K562 (cell line): ENCODE measurements around the gene ANAPC16. TPM values are rescaled to one million over a fixed set of nuclear protein-coding genes. Genes with fewer than 3 reads are reported as not detected.

ENCODE experiments used
- ARNT ChIP-seq, 2 experiments: fragments of 450-650 bp; IDR thresholded peaks; 2 replicates each; pipeline ENCODE4 v1.6.1; 2016; ENCODE audit warnings: mild to moderate bottlenecking in 1 of 2
- C11orf30 ChIP-seq: fragments of 450-650 bp; IDR thresholded peaks from 2 replicates; pipeline ENCODE4 v1.6.1; 2016; ENCODE audit warnings: low read depth, mild to moderate bottlenecking
- CBX3 ChIP-seq, 2 experiments: IDR thresholded peaks; 1 replicate in 1 of 2; 2 replicates in 1 of 2; pipeline ENCODE4 v1.6.1; 2012; ENCODE audit warnings: inconsistent platforms in 2 of 2, low read length in 2 of 2, borderline replicate concordance in 1 of 2, control low read depth in 1 of 2
- HDGF ChIP-seq: fragments of 450-650 bp; IDR thresholded peaks from 2 replicates; pipeline ENCODE4 v1.6.1; 2016
- HMG20A ChIP-seq: fragments of 450-650 bp; formaldehyde crosslinking; conservative IDR thresholded peaks from 2 replicates; pipeline ENCODE4 v1.4.0; 2020; ENCODE audit warnings: mild to moderate bottlenecking, mixed read lengths
- ILK ChIP-seq: fragments of 450-650 bp; IDR thresholded peaks from 2 replicates; pipeline ENCODE4 v1.6.1; 2016; ENCODE audit warnings: missing genetic modification characterization, low read depth, mild to moderate bottlenecking, missing compliant biosample characterization, moderate library complexity, borderline replicate concordance
- LARP7 ChIP-seq: fragments of 450-650 bp; IDR thresholded peaks from 2 replicates; pipeline ENCODE4 v1.6.1; 2016
- NFYB ChIP-seq: IDR thresholded peaks from 2 replicates; pipeline ENCODE4 v1.6.1; 2011; ENCODE audit warnings: mild to moderate bottlenecking, moderate library complexity; ENCODE audit not compliant: insufficient read length; ENCODE audit errors: extremely low read depth
- PHF20 ChIP-seq: fragments of 450-650 bp; IDR thresholded peaks from 2 replicates; pipeline ENCODE4 v1.6.1; 2018; ENCODE audit not compliant: partially characterized antibody
- RFX7 ChIP-seq: fragments of 250-450 bp; sonication (Bioruptor Pico); IDR thresholded peaks from 2 replicates; pipeline ENCODE4 v1.5.1; 2021; ENCODE audit warnings: mild to moderate bottlenecking
- SUPT5H ChIP-seq: fragments of 450-650 bp; IDR thresholded peaks from 2 replicates; pipeline ENCODE4 v1.6.1; 2016
- TAF1 ChIP-seq: IDR thresholded peaks from 2 replicates; pipeline ENCODE4 v1.6.1; 2011; ENCODE audit warnings: mild to moderate bottlenecking, low read length, moderate library complexity; ENCODE audit not compliant: insufficient read depth, control insufficient read depth, severe bottlenecking; ENCODE audit errors: extremely low read depth
- ZBTB40 ChIP-seq, 2 experiments: fragments of 450-650 bp in 1 of 2; sonication (generic) in 1 of 2; formaldehyde crosslinking in 1 of 2; IDR thresholded peaks; 2 replicates each; pipeline versions ENCODE4 v1.7.1 to v1.9.0; 2016 to 2022; ENCODE audit warnings: inconsistent platforms in 1 of 2, mild to moderate bottlenecking in 1 of 2, missing genetic modification reagents in 1 of 2
- ZKSCAN8 ChIP-seq: fragments of 200-800 bp; sonication (Bioruptor generic); IDR thresholded peaks from 2 replicates; pipeline ENCODE4 v1.6.1; 2016; ENCODE audit warnings: missing genetic modification characterization, missing compliant biosample characterization
- ZNF239 ChIP-seq: fragments of 250-450 bp; sonication (Bioruptor Pico); IDR thresholded peaks from 2 replicates; pipeline ENCODE4 v1.4.0; 2020; ENCODE audit warnings: mild to moderate bottlenecking
- ZNF282 ChIP-seq: sonication (generic); formaldehyde crosslinking; IDR thresholded peaks from 2 replicates; pipeline ENCODE4 v1.8.1; 2023; ENCODE audit warnings: missing genetic modification reagents
- ZNF41 ChIP-seq: fragments of 250-450 bp; sonication (Bioruptor Pico); conservative IDR thresholded peaks from 2 replicates; pipeline ENCODE4 v1.4.0; 2020; ENCODE audit warnings: mild to moderate bottlenecking
- polyA plus RNA-seq, 8 experiments: library from polyadenylated mRNA; depleted of rRNA in 4 of 8; stranded (reverse) in 5 of 8; unstranded in 3 of 8; fragments of >200 nt; fragmentation: Nextera tagmentation in 2 of 8; fragmentation: Illumina TruSeq in 1 of 8; extraction: Ambion mirVana in 2 of 8; extraction: Trizol in 1 of 8; gene quantifications; 2 replicates each; pipeline versions ENCODE4 v1.2.1 to v1.2.3, GENCODE V29; 2011 to 2014; ENCODE audit warnings: inconsistent platforms in 1 of 8, missing spikeins in 1 of 8
- total RNA-seq, 7 experiments: library from RNA; depleted of rRNA in 6 of 7; stranded (reverse); fragments of >200 nt in 6 of 7; fragmentation: Illumina TruSeq in 2 of 7; extraction: Trizol in 2 of 7; gene quantifications; 2 replicates each; pipeline versions ENCODE4 v1.2.1 to v1.2.3, GENCODE V29; 2011 to 2021; ENCODE audit warnings: low replicate concordance in 1 of 7
- TF ChIP-seq, protein P1 (sequence below): IDR thresholded peaks from 2 replicates; pipeline ENCODE4 v1.6.1; 2011; ENCODE audit warnings: borderline replicate concordance, low read depth, mild to moderate bottlenecking, moderate library complexity, low read length; ENCODE audit not compliant: insufficient read depth, poor library complexity, severe bottlenecking

The ANAPC16 gene
- total and polyA plus RNA-seq, 9 of the 15 experiments (the other 6 are each of a cell fraction or from before 2014, with no cell fraction given): 42.6 to 208 (median 108) TPM

DNA sequence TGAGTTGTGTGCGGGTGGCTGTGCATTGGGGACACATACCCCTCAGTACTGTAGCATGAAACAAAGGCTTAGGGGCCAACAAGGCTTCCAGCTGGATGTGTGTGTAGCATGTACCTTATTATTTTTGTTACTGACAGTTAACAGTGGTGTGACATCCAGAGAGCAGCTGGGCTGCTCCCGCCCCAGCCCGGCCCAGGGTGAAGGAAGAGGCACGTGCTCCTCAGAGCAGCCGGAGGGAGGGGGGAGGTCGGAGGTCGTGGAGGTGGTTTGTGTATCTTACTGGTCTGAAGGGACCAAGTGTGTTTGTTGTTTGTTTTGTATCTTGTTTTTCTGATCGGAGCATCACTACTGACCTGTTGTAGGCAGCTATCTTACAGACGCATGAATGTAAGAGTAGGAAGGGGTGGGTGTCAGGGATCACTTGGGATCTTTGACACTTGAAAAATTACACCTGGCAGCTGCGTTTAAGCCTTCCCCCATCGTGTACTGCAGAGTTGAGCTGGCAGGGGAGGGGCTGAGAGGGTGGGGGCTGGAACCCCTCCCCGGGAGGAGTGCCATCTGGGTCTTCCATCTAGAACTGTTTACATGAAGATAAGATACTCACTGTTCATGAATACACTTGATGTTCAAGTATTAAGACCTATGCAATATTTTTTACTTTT is 59.7 kb downstream of the ANAPC16 start (continued):
- TF ChIP-seq TAF1 (peak; percentile 19), PHF20 (no peak), ZNF239 (CRISPR knock-in tag) (no peak), CBX3 (IDR thresholded peaks at IDR 0.05; ENCODE audit: borderline replicate concordance in 1 of 2, low read length in 2 of 2) (no peak), SUPT5H (peak; percentile 73), HDGF (no peak), LARP7 (peak; percentile 96), ARNT (IDR thresholded peaks at IDR 0.05) (no peak), ILK (no peak), NFYB (no peak), ZNF282 (no peak), HMG20A (no peak), C11orf30 (no peak), RFX7 (CRISPR knock-in tag) (no peak), ZKSCAN8 (no peak), ZNF41 (no peak), ZBTB40 (IDR thresholded peaks at IDR 0.05) (no peak), ZBTB40 (CRISPR knock-in tag; IDR thresholded peaks at IDR 0.05) (peak; percentile 25; the same call in 1 of the 2 replicates)
- TF ChIP-seq, protein P1, sequence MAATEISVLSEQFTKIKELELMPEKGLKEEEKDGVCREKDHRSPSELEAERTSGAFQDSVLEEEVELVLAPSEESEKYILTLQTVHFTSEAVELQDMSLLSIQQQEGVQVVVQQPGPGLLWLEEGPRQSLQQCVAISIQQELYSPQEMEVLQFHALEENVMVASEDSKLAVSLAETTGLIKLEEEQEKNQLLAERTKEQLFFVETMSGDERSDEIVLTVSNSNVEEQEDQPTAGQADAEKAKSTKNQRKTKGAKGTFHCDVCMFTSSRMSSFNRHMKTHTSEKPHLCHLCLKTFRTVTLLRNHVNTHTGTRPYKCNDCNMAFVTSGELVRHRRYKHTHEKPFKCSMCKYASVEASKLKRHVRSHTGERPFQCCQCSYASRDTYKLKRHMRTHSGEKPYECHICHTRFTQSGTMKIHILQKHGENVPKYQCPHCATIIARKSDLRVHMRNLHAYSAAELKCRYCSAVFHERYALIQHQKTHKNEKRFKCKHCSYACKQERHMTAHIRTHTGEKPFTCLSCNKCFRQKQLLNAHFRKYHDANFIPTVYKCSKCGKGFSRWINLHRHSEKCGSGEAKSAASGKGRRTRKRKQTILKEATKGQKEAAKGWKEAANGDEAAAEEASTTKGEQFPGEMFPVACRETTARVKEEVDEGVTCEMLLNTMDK: no peak
